ENCODE results near the gene BBX. TPM values are rescaled to one million over a fixed set of nuclear protein-coding genes. Genes with fewer than 3 reads are reported as not detected.

The BBX gene
- total RNA-seq, 1 experiment from 2014 or later = 66.8 TPM

DNA sequence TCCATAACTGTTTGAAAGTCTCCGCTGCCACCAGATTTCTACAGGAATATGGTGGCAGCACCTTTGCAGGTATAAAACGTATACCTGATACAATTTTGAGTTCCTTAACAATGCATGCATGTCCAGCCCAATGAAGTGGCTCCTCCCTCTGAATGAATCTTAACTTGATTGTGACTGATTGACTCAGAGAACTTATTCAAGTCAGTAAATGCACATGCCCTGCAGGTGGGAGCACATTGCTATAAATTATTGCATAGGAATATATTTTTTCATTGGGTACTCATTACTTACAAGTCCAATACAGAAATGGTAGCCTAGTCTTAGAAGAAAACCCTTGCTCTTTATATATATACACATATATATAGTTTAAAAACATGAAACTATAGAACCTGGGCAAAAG is 259.3 kb downstream of the BBX start:
- DNase-seq (no peak), ATAC-seq (no peak)
- no peak overlapping the region for H3K4me3 ChIP-seq (ENCODE audit: low read length)
- no peaks in the 10 kb centered on the region for H4K20me1 ChIP-seq (ENCODE audit: low read length)
- H3K36me3 ChIP-seq (ENCODE audit: low read depth, low read length) = 0 out of 2 replicates have a peak, but pooled peaks cover 10% of the 10 kb centered on the region
- ChIA-PET POLR2A (ENCODE audit: unreplicated experiment) (no interaction called here), CTCF (no interaction called here)
- H3F3A ChIP-seq (ENCODE audit: low read length, unreplicated experiment) = no peaks in the 10 kb centered on the region
- no peaks in the 10 kb centered on the region for H3K27me3 ChIP-seq (ENCODE audit: low read length)
- no peak overlapping the region for H2AFZ ChIP-seq (ENCODE audit: low read length)
- H3K4me1 ChIP-seq (ENCODE audit: insufficient read depth, low read length) = no peaks in the 10 kb centered on the region
- intact Hi-C loops (cut with micrococcal nuclease) = no loop called here
- H3K9ac ChIP-seq (ENCODE audit: low read length) = no peak overlapping the region
- no peak for TF ChIP-seq CTCF (conservative IDR thresholded peaks at IDR 0.05; ENCODE audit: low read depth, low read length)
- no peak for TF ChIP-seq EZH2phosphoT487 (IDR thresholded peaks at IDR 0.05; ENCODE audit: borderline replicate concordance, low read length)
- TF ChIP-seq EZH2 (IDR thresholded peaks at IDR 0.05; ENCODE audit: low read length, unreplicated experiment) = no peak
- BruUV-seq (replicated peaks) = no TSS peak
- H3K9me2 ChIP-seq (replicated peaks; ENCODE audit: low read length) = no peaks in the 10 kb centered on the region
- no peaks in the 10 kb centered on the region for H3K9me3 ChIP-seq (ENCODE audit: low read length)
- H3K27ac ChIP-seq (ENCODE audit: low read length) = no peak overlapping the region
- H3K79me2 ChIP-seq (ENCODE audit: low read length) = no peaks in the 10 kb centered on the region
- H3K4me2 ChIP-seq (ENCODE audit: low read length) = no peak overlapping the region

DNA sequence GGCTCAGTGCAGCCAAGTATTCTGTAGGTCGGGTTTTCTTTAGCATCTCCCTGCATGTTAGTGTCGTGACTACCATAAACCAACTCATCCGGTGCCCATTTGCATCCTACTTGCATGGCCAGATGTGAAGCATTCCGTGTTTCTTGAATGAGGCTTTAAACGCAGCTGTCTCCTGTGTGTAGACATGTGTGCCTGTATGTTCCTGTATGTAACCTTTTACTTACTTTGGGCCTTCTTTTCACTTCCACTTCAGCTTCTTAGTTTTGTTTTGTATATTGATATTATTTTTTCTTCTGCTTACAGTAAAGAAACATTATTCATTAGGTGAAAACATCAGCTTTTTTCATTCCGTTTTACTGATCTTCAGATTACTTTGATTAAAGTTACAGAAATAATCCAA is 267.9 kb downstream of the BBX start:
- intact Hi-C loops (cut with micrococcal nuclease) = no loop called here
- Histone ChIP-seq H3K79me2 (ENCODE audit: low read length) (no peaks in the 10 kb centered on the region), H3K36me3 (ENCODE audit: low read depth, low read length) (peaks cover 7% of the 10 kb centered on the region; the same call in 1 of the 2 replicates), H2AFZ (ENCODE audit: low read length) (no peak overlapping the region), H3K9me2 (replicated peaks; ENCODE audit: low read length) (no peaks in the 10 kb centered on the region), H3K9me3 (ENCODE audit: low read length) (no peaks in the 10 kb centered on the region), H3K9ac (ENCODE audit: low read length) (no peak overlapping the region), H3K4me2 (ENCODE audit: low read length) (no peak overlapping the region), H3F3A (ENCODE audit: low read length, unreplicated experiment) (no peaks in the 10 kb centered on the region), H3K27me3 (ENCODE audit: low read length) (no peaks in the 10 kb centered on the region), H3K4me3 (ENCODE audit: low read length) (no peak overlapping the region), H4K20me1 (ENCODE audit: low read length) (no peaks in the 10 kb centered on the region), H3K4me1 (ENCODE audit: insufficient read depth, low read length) (no peaks in the 10 kb centered on the region), H3K27ac (ENCODE audit: low read length) (no peak overlapping the region)
- CTCF ChIA-PET = no interaction called here
- DNase-seq = no peak
- ATAC-seq = no peak
- POLR2A ChIA-PET (ENCODE audit: unreplicated experiment) = no interaction called here
- TF ChIP-seq EZH2 (IDR thresholded peaks at IDR 0.05; ENCODE audit: low read length, unreplicated experiment) = no peak
- BruUV-seq (replicated peaks) = no TSS peak

DNA sequence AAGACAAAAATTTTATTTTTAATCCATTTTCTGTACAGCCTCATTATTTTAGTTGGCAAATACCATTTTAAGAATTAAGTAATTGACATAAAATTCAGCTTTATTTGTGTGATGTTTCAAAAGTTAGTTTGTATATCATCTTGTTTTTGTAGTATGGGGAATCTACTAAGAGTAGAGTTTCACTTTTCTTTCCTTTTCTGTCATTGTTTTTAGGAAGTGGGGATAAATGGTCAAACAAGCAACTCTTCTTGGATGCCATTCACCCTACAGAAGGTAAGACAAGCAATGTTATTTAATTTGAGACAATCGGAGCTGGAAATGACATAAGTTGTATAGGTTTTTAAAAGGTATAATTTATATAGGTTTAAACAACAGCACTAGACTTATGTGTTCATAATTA is 268.3 kb downstream of the BBX start:
- ATAC-seq (no peak), DNase-seq (no peak)
- intact Hi-C loops (cut with micrococcal nuclease) = no loop called here
- H4K20me1 ChIP-seq (ENCODE audit: low read length) = no peaks in the 10 kb centered on the region
- no peak overlapping the region for H3K4me2 ChIP-seq (ENCODE audit: low read length)
- H3K4me1 ChIP-seq (ENCODE audit: insufficient read depth, low read length) = no peaks in the 10 kb centered on the region
- peaks cover 3% of the 10 kb centered on the region; the same call in 1 of the 2 replicates for H3K36me3 ChIP-seq (ENCODE audit: low read depth, low read length)
- no peaks in the 10 kb centered on the region for H3K9me2 ChIP-seq (replicated peaks; ENCODE audit: low read length)
- no peaks in the 10 kb centered on the region for H3K27me3 ChIP-seq (ENCODE audit: low read length)
- no peak overlapping the region for H3K9ac ChIP-seq (ENCODE audit: low read length)
- H3K79me2 ChIP-seq (ENCODE audit: low read length) = no peaks in the 10 kb centered on the region
- BruUV-seq (replicated peaks) = no TSS peak
- no peak for TF ChIP-seq EZH2 (IDR thresholded peaks at IDR 0.05; ENCODE audit: low read length, unreplicated experiment)
- TF ChIP-seq EZH2phosphoT487 (IDR thresholded peaks at IDR 0.05; ENCODE audit: borderline replicate concordance, low read length) = no peak
- TF ChIP-seq CTCF (conservative IDR thresholded peaks at IDR 0.05; ENCODE audit: low read depth, low read length) = no peak
- no peaks in the 10 kb centered on the region for H3K9me3 ChIP-seq (ENCODE audit: low read length)
- H3K27ac ChIP-seq (ENCODE audit: low read length) = no peak overlapping the region
- CTCF ChIA-PET = no interaction called here
- H3K4me3 ChIP-seq (ENCODE audit: low read length) = no peak overlapping the region
- no peaks in the 10 kb centered on the region for H3F3A ChIP-seq (ENCODE audit: low read length, unreplicated experiment)
- POLR2A ChIA-PET (ENCODE audit: unreplicated experiment) = no interaction called here
- H2AFZ ChIP-seq (ENCODE audit: low read length) = no peak overlapping the region
